Measurements from ENCODE around the gene DGCR8.
"Not testable (repeated sequence)": the region's sequence is repeated elsewhere in the genome, so short reads cannot be mapped to it uniquely, and the experiment has no call there.

The DGCR8 gene

GRCh38 chr22:20066617-20067383 is 13.2 kb upstream of the DGCR8 start:
- no peak for DNase-seq (ENCODE audit: low read depth)

GRCh38 chr22:20067384-20067682 is 12.7 kb upstream of the DGCR8 start:
- DNase-seq (ENCODE audit: low read depth) = not testable (repeated sequence)

DNA sequence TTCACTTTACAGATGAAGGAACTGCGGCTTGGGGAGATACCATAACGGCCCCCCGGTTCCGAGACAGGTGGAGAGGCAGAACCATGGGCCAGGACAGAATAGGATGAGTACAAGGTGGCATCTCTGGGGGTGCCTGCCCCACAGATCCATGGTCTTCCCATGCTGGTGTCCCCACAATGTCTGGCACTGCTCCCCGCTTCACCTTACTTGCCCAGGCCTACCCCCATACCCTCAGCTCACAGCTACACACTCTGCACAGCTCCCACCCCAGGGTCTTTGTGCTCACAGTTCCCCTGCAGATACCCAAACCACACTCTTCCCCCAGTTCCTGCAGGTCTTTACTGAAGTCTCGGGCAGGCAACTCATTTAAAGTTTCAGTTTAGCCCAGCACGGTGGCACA is 11.4 kb upstream of the DGCR8 start:
- DNase-seq (ENCODE audit: low read depth) = no peak

GRCh38 chr22:20069331-20070042 is 10.6 kb upstream of the DGCR8 start:
- DNase-seq (ENCODE audit: low read depth) = no peak

DNA sequence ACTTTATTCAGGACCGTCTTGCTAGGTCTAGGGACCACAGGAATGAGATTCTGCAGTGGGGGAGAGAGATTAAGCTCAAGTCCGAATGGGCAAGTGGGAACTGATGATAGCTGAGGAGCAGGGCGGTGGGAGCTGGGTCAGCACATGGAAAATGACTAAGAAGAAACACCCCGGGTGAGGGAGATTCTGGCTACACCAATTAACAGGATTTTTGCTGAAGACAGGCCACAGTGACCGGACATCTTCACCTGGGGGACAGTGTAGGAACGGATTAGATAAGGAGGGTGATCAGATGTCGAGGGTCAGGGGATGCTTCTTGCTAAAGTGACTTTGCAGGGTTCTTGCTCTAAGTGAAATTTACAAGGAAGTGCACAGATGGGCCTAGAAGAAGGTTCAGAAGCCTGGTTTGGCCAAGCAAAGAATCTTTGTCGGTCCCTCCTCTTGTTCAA is 8.5 kb upstream of the DGCR8 start:
- no peak for DNase-seq (ENCODE audit: low read depth)

DNA sequence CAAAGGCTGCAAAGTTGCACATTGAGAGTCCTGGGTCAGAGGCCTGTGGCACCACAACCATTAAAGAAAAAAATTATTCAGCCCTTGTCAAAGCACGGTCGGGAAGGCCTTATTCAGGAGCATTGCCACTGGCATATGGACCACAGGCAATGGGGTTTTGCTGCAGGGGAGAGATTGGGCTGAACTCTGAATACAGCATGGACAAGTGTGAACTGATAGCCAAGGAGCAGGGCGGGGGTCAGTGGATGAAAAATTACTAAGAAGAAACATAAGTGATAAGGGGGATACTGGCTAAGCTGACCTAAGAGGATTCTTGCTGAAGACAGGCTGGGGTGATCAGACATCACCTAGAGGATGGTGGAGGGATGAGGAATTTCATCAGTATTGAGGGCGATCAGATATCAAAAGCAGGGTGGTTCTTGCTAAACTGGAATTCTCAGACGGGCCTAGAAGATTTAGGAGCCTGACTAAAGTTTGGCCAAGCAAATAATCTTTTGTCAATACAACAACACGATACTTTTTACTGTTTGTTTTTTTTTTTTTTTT is 3.3 kb upstream of the DGCR8 start:
- no peak for DNase-seq (ENCODE audit: low read depth)

DNA sequence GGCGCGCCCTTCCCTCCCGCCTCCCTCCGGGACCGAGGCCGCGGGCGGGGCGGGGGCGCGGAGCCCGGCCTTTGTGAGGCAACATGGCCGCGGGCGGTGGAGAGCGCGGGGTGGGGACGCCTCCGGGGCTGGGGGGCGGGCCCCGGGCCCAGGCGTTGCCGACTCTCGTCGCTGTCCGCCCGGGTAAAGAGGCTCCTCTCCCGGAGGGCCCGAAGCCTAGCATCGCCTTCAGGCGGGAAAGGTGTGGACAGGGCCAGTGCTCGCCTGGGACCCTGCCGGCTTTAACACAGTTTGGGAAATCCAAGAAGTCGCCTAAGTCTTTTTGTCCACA is 369 bp downstream of the DGCR8 start:
- peak; percentile 55 for DNase-seq (ENCODE audit: low read depth)

GRCh38 chr22:20080776-20081654 is 974 bp downstream of the DGCR8 start:
- no peak for DNase-seq (ENCODE audit: low read depth)

GRCh38 chr22:20083157-20083890 is 3.3 kb downstream of the DGCR8 start:
- DNase-seq (ENCODE audit: low read depth) = no peak

- DNase-seq (ENCODE audit: low read depth) = no peak
Measured at GRCh38 chr22:20083891-20084546, 4.0 kb downstream of the DGCR8 start.

DNA sequence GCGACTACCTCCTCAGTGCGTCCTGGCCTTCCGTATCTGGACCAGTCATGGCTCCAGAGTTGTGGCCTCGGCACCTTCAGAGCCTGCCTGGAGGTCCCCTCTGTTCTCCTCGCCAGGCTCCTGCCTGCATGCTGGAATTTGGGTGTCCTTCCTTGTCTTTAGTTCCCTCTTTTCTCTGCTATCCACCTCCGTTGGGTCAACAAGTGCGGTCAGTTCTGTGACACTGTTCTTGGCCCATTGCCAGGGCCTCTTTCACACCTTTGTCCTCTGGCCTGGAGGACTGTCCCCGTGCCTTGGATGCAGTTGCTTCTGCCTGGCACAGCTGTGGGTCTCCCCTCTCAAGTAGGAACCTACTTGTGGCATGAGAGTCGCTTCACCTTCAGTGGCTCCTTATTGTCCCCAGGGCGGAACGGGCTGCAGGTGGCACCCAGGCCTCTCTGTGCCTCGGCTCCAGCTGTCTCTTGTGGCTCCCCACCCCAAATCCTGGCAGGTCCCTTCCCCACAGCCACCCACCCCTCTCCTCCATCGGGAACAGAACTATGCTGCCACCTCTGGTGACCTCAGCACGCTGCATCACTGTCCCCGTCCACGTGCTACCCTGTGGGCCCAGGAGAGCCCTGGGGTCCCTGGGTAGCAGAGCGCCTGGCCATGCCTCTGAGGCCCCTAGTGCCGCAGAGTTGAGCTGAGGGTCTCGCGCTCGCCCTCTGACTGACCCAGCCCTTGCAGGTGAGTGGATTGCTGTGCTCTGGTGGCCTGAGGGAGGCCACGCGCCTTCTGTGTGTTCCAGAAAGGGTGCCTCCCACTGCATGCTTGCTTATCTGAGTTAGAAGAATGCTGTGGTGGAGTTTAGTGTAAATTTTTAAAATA is 4.7 kb downstream of the DGCR8 start:
- DNase-seq (ENCODE audit: low read depth) = no peak

- no peak for DNase-seq (ENCODE audit: low read depth)
Measured at GRCh38 chr22:20085651-20086050, 5.6 kb downstream of the DGCR8 start.

- no peak for DNase-seq (ENCODE audit: low read depth)
Measured at GRCh38 chr22:20086101-20086599, 6.1 kb downstream of the DGCR8 start.

DNA sequence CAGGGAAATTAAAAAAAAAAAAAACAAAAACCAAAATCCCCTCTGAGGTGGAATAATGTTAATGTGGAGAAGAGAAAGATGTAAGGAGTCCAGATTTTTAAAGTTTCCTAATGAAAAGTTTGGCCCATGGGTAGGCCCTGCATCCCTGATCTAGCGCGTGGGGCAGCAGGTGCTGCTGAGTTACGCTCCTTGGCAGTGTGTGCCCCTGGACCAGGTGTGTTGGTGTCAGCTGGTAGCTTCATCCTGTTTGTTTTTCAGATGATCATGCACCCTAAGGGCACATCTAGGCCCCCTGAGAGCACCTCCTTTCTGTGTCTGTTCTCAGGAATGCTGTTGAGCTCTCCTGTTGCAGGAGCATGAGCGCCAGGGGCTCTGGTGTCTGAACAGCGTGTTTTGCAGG is 6.7 kb downstream of the DGCR8 start:
- no peak for DNase-seq (ENCODE audit: low read depth)

DNA sequence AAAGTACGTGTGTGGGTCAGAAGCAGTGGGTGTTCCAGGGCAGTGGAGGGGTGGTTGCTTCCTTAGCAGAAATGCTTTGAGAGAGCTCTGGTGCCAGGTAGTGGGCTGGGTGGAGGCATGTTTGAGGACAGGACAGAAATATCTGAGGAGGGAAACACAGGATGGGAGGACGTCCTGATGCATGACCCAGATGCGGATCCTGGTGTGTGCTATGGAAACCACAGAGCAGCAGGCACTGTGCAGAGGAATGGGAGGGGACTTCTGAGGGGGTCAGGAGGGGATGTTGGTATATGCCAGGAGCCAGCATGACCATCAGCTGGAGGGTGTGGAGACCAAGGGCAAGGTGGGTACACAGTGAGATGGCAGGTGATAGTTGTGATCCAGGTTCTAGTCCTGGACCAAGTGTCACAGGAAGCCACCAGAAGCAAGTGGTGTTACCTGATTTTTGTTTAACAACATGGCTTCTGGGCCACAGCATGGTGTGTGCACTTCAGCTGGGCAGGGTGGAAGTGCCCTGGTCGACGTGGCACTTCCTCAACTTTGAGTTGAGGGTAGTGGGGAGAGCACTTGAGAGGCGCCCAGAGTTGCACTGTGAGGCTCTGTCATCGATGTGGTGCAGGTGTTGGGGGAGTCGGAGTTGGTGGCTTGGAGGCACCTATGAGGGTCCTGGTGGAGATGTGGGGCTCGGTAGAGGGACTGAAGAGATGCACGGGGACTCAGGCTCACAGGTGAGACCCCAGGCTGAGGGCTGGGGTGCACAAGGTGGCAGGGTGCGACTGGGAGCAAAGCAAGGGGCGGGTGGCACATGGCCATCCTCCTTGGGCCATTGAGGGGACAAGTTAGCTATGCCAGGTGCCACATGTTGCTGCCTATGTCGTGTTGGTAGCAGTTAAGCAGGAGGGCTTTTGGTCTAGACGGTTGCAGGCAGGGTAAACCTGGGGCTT is 7.5 kb downstream of the DGCR8 start:
- no peak for DNase-seq (ENCODE audit: low read depth)

GRCh38 chr22:20088263-20088648 is 8.2 kb downstream of the DGCR8 start:
- no peak for DNase-seq (ENCODE audit: low read depth)

DNA sequence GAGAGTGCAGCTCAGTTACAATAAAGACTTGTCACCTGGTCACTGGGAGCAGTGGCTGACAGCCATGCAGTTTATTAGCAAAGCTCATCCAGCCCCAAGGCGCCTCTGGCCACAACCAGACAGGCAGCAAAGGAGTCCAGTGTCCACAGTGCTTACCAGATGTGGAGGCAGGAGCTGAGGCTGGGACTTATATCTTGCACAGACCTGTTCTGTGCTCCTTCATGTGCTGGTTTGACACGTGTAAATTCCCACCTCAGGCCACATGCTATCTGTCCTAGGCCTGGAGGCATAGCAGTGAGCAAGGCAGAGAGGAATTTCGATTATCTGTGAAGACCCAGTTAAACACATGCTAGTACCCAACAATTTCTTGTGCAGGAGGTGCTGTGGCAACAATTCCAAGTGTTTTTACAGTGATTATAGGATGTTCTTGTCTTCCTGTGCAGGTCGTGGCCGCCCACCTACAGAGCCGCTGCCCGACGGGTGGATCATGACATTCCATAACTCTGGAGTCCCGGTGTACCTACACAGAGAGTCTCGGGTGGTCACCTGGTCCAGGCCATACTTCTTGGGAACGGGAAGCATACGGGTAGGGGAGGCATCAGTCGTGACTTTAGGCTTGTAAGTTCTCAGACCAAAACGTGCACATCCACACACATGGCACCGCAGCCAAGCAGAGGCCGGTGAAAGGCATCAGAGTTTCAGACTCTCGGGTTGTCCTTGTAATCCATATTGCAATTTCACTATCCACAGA is 9.4 kb downstream of the DGCR8 start:
- DNase-seq (ENCODE audit: low read depth) = no peak

Measured in T follicular helper cell (primary cell).